ENCODE data around the gene RABGAP1L.

The RABGAP1L gene

DNA sequence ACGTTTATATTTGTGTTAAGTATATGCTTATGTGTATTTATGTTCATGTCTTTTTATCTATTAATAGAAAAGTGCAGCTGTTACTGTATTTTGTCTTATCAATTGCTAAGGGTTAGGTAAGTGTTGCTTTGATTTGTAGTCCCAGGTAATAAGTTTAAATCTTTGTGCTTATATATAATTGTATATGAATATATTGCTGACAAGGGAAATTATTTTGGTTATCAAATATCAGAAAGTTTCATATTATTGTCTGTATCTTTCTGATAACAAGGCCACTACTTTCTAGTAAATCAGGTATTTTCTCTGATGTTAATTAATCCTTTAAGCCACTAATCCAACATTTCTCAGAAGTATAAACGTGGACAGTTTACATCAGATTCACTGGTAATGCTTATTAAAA lies 309.7 kb downstream of the RABGAP1L start:
- no peak overlapping the region for H3K9ac ChIP-seq
- no peaks in the 10 kb centered on the region for H3K9me3 ChIP-seq (ENCODE audit: control insufficient read depth, low read length)
- H3K27me3 ChIP-seq (ENCODE audit: control insufficient read depth, insufficient read depth, low read length) = no peaks in the 10 kb centered on the region
- H3K4me3 ChIP-seq (ENCODE audit: low read depth, low read length) = no peak overlapping the region
- H2AFZ ChIP-seq = no peak overlapping the region
- no peak overlapping the region for H3K27ac ChIP-seq
- TF ChIP-seq, protein P1, sequence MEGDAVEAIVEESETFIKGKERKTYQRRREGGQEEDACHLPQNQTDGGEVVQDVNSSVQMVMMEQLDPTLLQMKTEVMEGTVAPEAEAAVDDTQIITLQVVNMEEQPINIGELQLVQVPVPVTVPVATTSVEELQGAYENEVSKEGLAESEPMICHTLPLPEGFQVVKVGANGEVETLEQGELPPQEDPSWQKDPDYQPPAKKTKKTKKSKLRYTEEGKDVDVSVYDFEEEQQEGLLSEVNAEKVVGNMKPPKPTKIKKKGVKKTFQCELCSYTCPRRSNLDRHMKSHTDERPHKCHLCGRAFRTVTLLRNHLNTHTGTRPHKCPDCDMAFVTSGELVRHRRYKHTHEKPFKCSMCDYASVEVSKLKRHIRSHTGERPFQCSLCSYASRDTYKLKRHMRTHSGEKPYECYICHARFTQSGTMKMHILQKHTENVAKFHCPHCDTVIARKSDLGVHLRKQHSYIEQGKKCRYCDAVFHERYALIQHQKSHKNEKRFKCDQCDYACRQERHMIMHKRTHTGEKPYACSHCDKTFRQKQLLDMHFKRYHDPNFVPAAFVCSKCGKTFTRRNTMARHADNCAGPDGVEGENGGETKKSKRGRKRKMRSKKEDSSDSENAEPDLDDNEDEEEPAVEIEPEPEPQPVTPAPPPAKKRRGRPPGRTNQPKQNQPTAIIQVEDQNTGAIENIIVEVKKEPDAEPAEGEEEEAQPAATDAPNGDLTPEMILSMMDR (IDR thresholded peaks at IDR 0.05) = no peak
- H3K4me1 ChIP-seq = no peaks in the 10 kb centered on the region
- no peaks in the 10 kb centered on the region for H3K36me3 ChIP-seq (ENCODE audit: control insufficient read depth, insufficient read depth, low read length)
- no peak overlapping the region for H3K4me2 ChIP-seq (ENCODE audit: low read length)
- no peaks in the 10 kb centered on the region for H3K79me2 ChIP-seq

DNA sequence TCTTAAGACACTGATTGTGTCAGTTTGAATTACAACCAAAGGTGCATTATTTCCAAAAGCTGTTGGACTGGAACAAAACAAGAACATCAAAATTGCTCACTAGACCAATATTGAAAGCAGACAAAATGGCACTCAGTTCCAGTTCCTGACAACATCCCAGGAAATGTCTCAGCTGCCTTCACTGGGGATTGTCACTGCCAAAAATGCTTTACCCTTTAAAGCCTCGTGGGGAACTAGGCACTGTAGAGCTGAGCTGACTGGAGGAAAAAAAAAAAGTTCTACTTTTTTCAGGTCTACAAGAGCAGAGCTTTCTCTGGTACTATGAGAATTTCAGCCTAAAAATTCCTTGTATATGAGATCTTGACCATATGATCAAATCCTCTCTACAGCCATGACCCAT lies 310.4 kb downstream of the RABGAP1L start:
- Histone ChIP-seq H3K36me3 (ENCODE audit: control insufficient read depth, insufficient read depth, low read length) (no peaks in the 10 kb centered on the region), H3K9ac (no peak overlapping the region), H3K4me3 (ENCODE audit: low read depth, low read length) (no peak overlapping the region), H3K27me3 (ENCODE audit: control insufficient read depth, insufficient read depth, low read length) (no peaks in the 10 kb centered on the region), H2AFZ (no peak overlapping the region), H3K4me2 (ENCODE audit: low read length) (no peak overlapping the region), H3K4me1 (no peaks in the 10 kb centered on the region), H3K79me2 (no peaks in the 10 kb centered on the region), H3K27ac (no peak overlapping the region), H3K9me3 (ENCODE audit: control insufficient read depth, low read length) (no peaks in the 10 kb centered on the region)
- TF ChIP-seq, protein P1 (IDR thresholded peaks at IDR 0.05) = no peak

- no peaks in the 10 kb centered on the region for H3K4me1 ChIP-seq
Observed at GRCh38 chr1:174479281-174479680, 320.0 kb downstream of the RABGAP1L start.

DNA sequence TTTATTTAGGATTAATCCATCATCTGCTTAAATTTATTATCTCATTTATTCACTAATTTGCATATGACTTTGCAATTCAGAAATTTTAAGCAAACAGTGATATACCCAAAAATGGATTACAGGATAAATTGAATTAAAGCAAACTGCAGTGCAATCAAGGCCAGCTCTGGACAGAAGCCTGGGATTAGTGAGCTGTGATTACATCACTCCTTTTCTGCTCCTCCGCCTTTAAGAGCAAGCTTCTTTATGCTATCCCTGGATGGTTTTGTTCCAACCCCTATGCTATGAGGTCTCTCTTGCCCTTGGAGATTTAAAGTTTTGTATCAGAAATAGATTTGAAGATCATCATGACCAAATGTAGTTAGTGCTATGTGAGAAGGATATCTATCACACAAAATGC lies 321.0 kb downstream of the RABGAP1L start:
- no peaks in the 10 kb centered on the region for H3K79me2 ChIP-seq
- no peaks in the 10 kb centered on the region for H3K27me3 ChIP-seq (ENCODE audit: control insufficient read depth, insufficient read depth, low read length)
- no peaks in the 10 kb centered on the region for H3K9me3 ChIP-seq (ENCODE audit: control insufficient read depth, low read length)
- H2AFZ ChIP-seq = no peak overlapping the region
- H3K36me3 ChIP-seq (ENCODE audit: control insufficient read depth, insufficient read depth, low read length) = no peaks in the 10 kb centered on the region
- TF ChIP-seq, protein P1 (IDR thresholded peaks at IDR 0.05) = no peak
- no peak overlapping the region for H3K4me3 ChIP-seq (ENCODE audit: low read depth, low read length)
- H3K4me1 ChIP-seq = no peaks in the 10 kb centered on the region
- H3K9ac ChIP-seq = no peak overlapping the region
- H3K27ac ChIP-seq = no peak overlapping the region
- no peak overlapping the region for H3K4me2 ChIP-seq (ENCODE audit: low read length)

More at GRCh38 chr1:174479281-174479680, 320.0 kb downstream of the RABGAP1L start:
- no peak overlapping the region for H3K4me3 ChIP-seq (ENCODE audit: low read depth, low read length)
- no peak overlapping the region for H3K27ac ChIP-seq
- H2AFZ ChIP-seq = no peak overlapping the region
- H3K4me2 ChIP-seq (ENCODE audit: low read length) = no peak overlapping the region
- H3K9me3 ChIP-seq (ENCODE audit: control insufficient read depth, low read length) = no peaks in the 10 kb centered on the region
- H3K9ac ChIP-seq = no peak overlapping the region
- TF ChIP-seq, protein P1 (IDR thresholded peaks at IDR 0.05) = no peak
- no peaks in the 10 kb centered on the region for H3K27me3 ChIP-seq (ENCODE audit: control insufficient read depth, insufficient read depth, low read length)
- H3K79me2 ChIP-seq = no peaks in the 10 kb centered on the region
- no peaks in the 10 kb centered on the region for H3K36me3 ChIP-seq (ENCODE audit: control insufficient read depth, insufficient read depth, low read length)

DNA sequence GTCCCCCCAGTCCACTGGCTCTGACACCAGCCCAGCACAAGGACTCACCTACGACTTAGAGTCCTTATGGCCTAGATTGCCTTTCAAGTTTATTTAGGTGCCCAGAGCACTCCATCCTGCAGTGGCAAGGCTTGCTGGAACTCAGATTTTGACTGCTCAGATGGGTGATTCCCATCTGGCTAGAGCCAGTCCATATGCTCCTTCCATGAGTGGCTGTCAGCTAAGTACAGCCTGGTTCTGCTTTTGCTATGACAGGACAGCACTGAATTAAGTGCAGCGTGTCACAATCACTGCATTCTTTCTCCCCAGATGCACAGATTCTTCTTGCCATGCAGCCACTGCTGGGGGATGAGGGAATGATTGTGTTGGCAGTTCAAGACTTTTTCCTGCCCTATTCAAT lies 332.3 kb downstream of the RABGAP1L start:
- H2AFZ ChIP-seq = no peak overlapping the region
- H3K4me1 ChIP-seq = no peaks in the 10 kb centered on the region
- H3K79me2 ChIP-seq = no peaks in the 10 kb centered on the region
- no peaks in the 10 kb centered on the region for H3K27me3 ChIP-seq (ENCODE audit: control insufficient read depth, insufficient read depth, low read length)
- no peaks in the 10 kb centered on the region for H3K36me3 ChIP-seq (ENCODE audit: control insufficient read depth, insufficient read depth, low read length)
- H3K9ac ChIP-seq = no peak overlapping the region
- no peak overlapping the region for H3K4me2 ChIP-seq (ENCODE audit: low read length)
- no peaks in the 10 kb centered on the region for H3K9me3 ChIP-seq (ENCODE audit: control insufficient read depth, low read length)
- no peak overlapping the region for H3K27ac ChIP-seq
- TF ChIP-seq, protein P1 (IDR thresholded peaks at IDR 0.05) = no peak
- no peak overlapping the region for H3K4me3 ChIP-seq (ENCODE audit: low read depth, low read length)
